HFFc6 (cell line): ENCODE results near the gene ALG12. TPM values are rescaled to one million over a fixed set of nuclear protein-coding genes. Genes with fewer than 3 reads are reported as not detected.

ENCODE experiments used
- DNase-seq: peaks from one replicate; pipeline ENCODE4 v3.0.0-alpha.2; 2018
- H3K27ac Mint-ChIP-seq: 2 replicates; pipeline ENCODE4 v1.8.0; 2020; ENCODE audit warnings: mild to moderate bottlenecking, mixed read lengths
- H3K27me3 Mint-ChIP-seq: 2 replicates; pipeline ENCODE4 v1.8.0; 2021; ENCODE audit warnings: mild to moderate bottlenecking, moderate library complexity, mixed read lengths; ENCODE audit not compliant: insufficient read depth
- H3K36me3 Mint-ChIP-seq: 2 replicates; pipeline ENCODE4 v1.8.0; 2021; ENCODE audit warnings: low read depth, mixed read lengths
- H3K4me1 Mint-ChIP-seq: 2 replicates; pipeline ENCODE4 v1.8.0; 2020; ENCODE audit warnings: low read depth, mixed read lengths
- H3K4me3 Mint-ChIP-seq: 2 replicates; pipeline ENCODE4 v1.8.0; 2020; ENCODE audit warnings: mild to moderate bottlenecking, moderate library complexity, mixed read lengths
- H3K9me3 Mint-ChIP-seq: 2 replicates; pipeline ENCODE4 v1.8.0; 2020; ENCODE audit warnings: mild to moderate bottlenecking, mixed read lengths
- CTCF ChIP-seq: fragments of 200-600 bp; sonication (generic); IDR thresholded peaks from 2 replicates; pipeline ENCODE4 v1.5.0; 2021; ENCODE audit warnings: antibody characterized with exemption, mild to moderate bottlenecking
- total RNA-seq, 6 experiments: library from RNA; stranded (reverse); fragmentation: NEBNext Ultra II Directional; extraction: Animal tissue kit (Norgen Biotek cat#: 25700); gene quantifications; 2 replicates in 1 of 6; 3 replicates in 5 of 6; pipeline ENCODE4 v1.2.3, GENCODE V29; 2021

Gene ALG12
- total RNA-seq, 6 experiments from 2014 or later = 17.2 to 25.1 (median 20.2) TPM

DNA sequence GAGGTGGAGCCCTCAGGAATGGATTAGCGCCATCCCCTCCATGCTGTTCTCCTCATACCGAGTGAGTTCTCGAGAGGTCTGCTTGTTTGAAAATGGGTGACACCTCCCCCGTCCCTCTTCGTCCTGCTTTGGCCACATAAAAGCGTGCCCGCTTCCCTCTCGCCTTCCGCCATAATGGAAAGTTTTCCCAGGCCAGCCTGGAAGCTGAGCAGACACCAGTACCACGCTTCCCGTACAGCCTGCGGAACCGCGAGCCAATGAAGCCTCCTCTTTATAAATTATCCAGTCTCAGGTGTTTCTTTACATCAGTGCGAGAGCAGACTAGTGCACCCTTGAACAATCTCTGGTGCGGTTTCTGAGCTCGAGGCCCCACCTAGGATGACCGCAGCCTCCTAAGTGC, 12.8 kb downstream of the ALG12 start:
- peaks cover 6% of the 10 kb centered on the region; the same call in 1 of the 2 replicates for H3K27me3 Mint-ChIP-seq
- no peak overlapping the region for H3K27ac Mint-ChIP-seq
- no peak overlapping the region for H3K4me3 Mint-ChIP-seq
- H3K9me3 Mint-ChIP-seq = no peaks in the 10 kb centered on the region
- H3K36me3 Mint-ChIP-seq = peaks cover 21% of the 10 kb centered on the region
- no peak for TF ChIP-seq CTCF
- no peak for DNase-seq
- no peaks in the 10 kb centered on the region for H3K4me1 Mint-ChIP-seq

DNA sequence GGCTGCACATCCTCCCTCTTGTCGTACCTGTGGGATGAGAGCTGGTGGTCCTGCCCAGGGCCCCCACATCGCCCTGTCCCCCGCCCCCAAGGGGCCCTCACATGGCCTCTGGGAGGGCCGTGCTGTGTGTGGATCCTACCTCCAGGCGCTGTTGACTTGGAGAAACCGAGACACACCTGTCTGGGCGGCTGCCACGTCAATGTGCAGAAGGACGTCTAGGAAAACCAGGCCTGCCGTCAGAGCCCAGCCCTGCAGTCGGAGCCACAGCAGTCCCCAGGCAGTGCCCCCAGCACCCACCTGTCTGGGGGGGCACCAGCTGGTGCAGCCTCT, 14.2 kb downstream of the ALG12 start:
- TF ChIP-seq CTCF = no peak
- Mint-ChIP-seq H3K27ac (no peak overlapping the region), H3K27me3 (peaks cover 6% of the 10 kb centered on the region; the same call in 1 of the 2 replicates), H3K4me3 (no peak overlapping the region), H3K9me3 (no peaks in the 10 kb centered on the region), H3K4me1 (no peaks in the 10 kb centered on the region), H3K36me3 (peaks cover 29% of the 10 kb centered on the region)
- DNase-seq = no peak

- Mint-ChIP-seq H3K4me3 (no peak overlapping the region), H3K9me3 (no peaks in the 10 kb centered on the region), H3K27me3 (peaks cover 6% of the 10 kb centered on the region; the same call in 1 of the 2 replicates), H3K36me3 (peaks cover 29% of the 10 kb centered on the region), H3K4me1 (no peaks in the 10 kb centered on the region), H3K27ac (no peak overlapping the region)
- DNase-seq = no peak
- TF ChIP-seq CTCF = no peak
Observed at GRCh38 chr22:49903322-49904039, 14.8 kb downstream of the ALG12 start.

- Mint-ChIP-seq H3K4me1 (no peaks in the 10 kb centered on the region), H3K36me3 (peaks cover 23% of the 10 kb centered on the region), H3K4me3 (no peak overlapping the region), H3K9me3 (no peaks in the 10 kb centered on the region), H3K27ac (no peak overlapping the region), H3K27me3 (peaks cover 6% of the 10 kb centered on the region; the same call in 1 of the 2 replicates)
- no peak for TF ChIP-seq CTCF
- no peak for DNase-seq
Observed at GRCh38 chr22:49901457-49901856, 16.8 kb downstream of the ALG12 start.

- no peaks in the 10 kb centered on the region for H3K4me1 Mint-ChIP-seq
- no peak overlapping the region for H3K27ac Mint-ChIP-seq
- peaks cover 5% of the 10 kb centered on the region; the same call in 1 of the 2 replicates for H3K27me3 Mint-ChIP-seq
- H3K4me3 Mint-ChIP-seq = no peak overlapping the region
- no peak for TF ChIP-seq CTCF
- no peaks in the 10 kb centered on the region for H3K9me3 Mint-ChIP-seq
- no peak for DNase-seq
- H3K36me3 Mint-ChIP-seq = peaks cover 23% of the 10 kb centered on the region
Observed at GRCh38 chr22:49900441-49901230, 17.6 kb downstream of the ALG12 start.
